Glomerular endothelial cell (primary cell): ENCODE results near the gene KIF12. TPM values are rescaled to one million over a fixed set of nuclear protein-coding genes. Genes with fewer than 3 reads are reported as not detected.
"Not testable (repeated sequence)": the region's sequence is repeated elsewhere in the genome, so short reads cannot be mapped to it uniquely, and the experiment has no call there.

Source experiments
- DNase-seq: peaks from one replicate; pipeline ENCODE4 v3.0.0-alpha.2; 2011; ENCODE audit warnings: low read depth, low spot score; ENCODE audit errors: extremely low read depth
- total RNA-seq: library from RNA; depleted of rRNA; stranded (reverse); fragments of >200 nt; gene quantifications from 2 replicates; pipeline ENCODE4 v1.2.3, GENCODE V29; 2015

The KIF12 gene
- total RNA-seq, 1 donor from 2014 or later = 0.70 TPM

DNA sequence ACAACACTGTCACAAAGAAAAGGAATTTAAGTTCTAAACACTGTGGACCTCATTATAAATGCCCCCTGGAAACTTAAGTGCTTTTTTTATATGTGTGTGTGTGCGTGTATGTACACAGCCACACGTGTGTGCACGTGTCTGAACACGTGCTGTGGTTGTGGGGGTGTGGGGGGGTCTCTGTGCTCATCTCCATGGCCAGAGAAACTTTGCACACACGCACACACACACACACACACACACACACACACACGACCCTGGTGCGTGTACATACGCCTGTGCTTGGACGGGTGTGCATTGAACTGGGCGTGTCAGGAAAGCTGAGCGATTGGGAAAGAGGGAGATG, 48.9 kb downstream of the KIF12 start:
- DNase-seq = no peak

DNA sequence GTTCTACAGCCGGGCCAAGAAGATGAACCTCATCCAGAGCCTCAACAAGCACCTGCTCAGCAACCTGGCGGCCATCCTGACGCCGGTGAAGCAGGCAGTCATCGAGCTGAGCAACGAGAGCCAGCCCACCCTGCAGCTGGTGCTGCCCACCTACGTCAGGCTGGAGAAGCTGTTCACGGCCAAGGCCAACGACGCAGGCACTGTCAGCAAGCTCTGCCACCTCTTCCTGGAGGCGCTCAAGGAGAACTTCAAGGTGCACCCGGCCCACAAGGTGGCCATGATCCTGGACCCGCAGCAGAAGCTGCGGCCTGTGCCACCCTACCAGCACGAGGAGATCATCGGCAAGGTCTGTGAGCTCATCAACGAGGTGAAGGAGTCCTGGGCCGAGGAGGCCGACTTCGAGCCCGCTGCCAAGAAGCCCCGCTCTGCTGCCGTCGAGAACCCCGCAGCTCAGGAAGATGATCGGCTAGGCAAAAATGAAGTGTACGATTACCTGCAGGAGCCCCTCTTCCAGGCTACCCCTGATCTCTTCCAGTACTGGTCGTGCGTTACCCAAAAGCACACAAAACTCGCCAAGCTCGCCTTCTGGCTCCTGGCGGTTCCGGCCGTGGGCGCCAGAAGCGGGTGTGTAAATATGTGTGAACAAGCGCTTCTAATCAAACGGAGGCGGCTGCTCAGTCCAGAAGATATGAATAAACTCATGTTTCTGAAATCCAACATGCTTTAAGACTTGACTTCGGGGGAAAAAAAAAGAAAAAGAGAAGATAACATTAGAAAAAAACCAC, 49.5 kb downstream of the KIF12 start:
- no peak for DNase-seq

- DNase-seq = no peak
These were observed 50.3 kb downstream of the KIF12 start for GRCh38 chr9:114048533-114049415.

- DNase-seq = no peak
These were observed 51.4 kb downstream of the KIF12 start for GRCh38 chr9:114047717-114048116.

GRCh38 chr9:114046875-114047274, 52.2 kb downstream of the KIF12 start:
- no peak for DNase-seq

GRCh38 chr9:114046237-114046755, 52.8 kb downstream of the KIF12 start:
- no peak for DNase-seq

GRCh38 chr9:114043660-114044059, 55.4 kb downstream of the KIF12 start:
- not testable (repeated sequence) for DNase-seq

Other genes starting within 250 kb of the KIF12 start
- 20.7 and 34.2 TPM in 2 replicates for gene ZNF618, start 223.0 kb downstream of the KIF12 start, total RNA-seq
- gene AMBP, start 21.0 kb downstream of the KIF12 start, total RNA-seq = not detected in 2 replicates
- 22.2 and 39.6 TPM in 2 replicates for gene COL27A1, start 56.2 kb upstream of the KIF12 start, total RNA-seq
- not detected in 2 replicates for gene ORM1, start 223.8 kb upstream of the KIF12 start, total RNA-seq
- gene ORM2, start 230.6 kb upstream of the KIF12 start, total RNA-seq = not detected in 2 replicates